HG02884 (cell line): ENCODE results near the gene AKAP12.
A peak's percentile ranks its signal among the peaks of the same experiment; 100 is the strongest.

Source experiments
- ATAC-seq: cut with Tn5 transposase; IDR thresholded peaks from one replicate; pipeline ENCODE4 v1.9.1; 2021; ENCODE audit warnings: mild to moderate bottlenecking, moderate library complexity; ENCODE audit not compliant: unreplicated experiment

Gene AKAP12

GRCh38 chr6:151239603-151240035 lies at the start of gene AKAP12:
Gene AKAP12, plus strand, starts transcription at chr6:151239967. Its CDS starts 596 bp downstream, at chr6:151240563.
- ATAC-seq, result peak; percentile 13

GRCh38 chr6:151191527-151191926 lies 48.2 kb upstream of the AKAP12 start:
- ATAC-seq, result no peak

GRCh38 chr6:151196555-151196954 lies 43.2 kb upstream of the AKAP12 start:
- no peak for ATAC-seq

GRCh38 chr6:151197556-151197955 lies 42.2 kb upstream of the AKAP12 start:
- no peak for ATAC-seq

GRCh38 chr6:151199991-151200390 lies 39.8 kb upstream of the AKAP12 start:
- ATAC-seq, result no peak

GRCh38 chr6:151205721-151206600 lies 33.8 kb upstream of the AKAP12 start:
- ATAC-seq, result no peak

GRCh38 chr6:151207674-151208073 lies 32.1 kb upstream of the AKAP12 start:
- ATAC-seq, result no peak

GRCh38 chr6:151209071-151209831 lies 30.5 kb upstream of the AKAP12 start:
- no peak for ATAC-seq

- ATAC-seq, result no peak
These were observed 28.7 kb upstream of the AKAP12 start for GRCh38 chr6:151211075-151211474.

GRCh38 chr6:151213352-151213751 lies 26.4 kb upstream of the AKAP12 start:
- no peak for ATAC-seq

GRCh38 chr6:151215999-151216398 lies 23.8 kb upstream of the AKAP12 start:
- ATAC-seq, result no peak

GRCh38 chr6:151216804-151217203 lies 23.0 kb upstream of the AKAP12 start:
- no peak for ATAC-seq

GRCh38 chr6:151219192-151219591 lies 20.6 kb upstream of the AKAP12 start:
- ATAC-seq, result no peak

- ATAC-seq, result no peak
These were observed 15.7 kb upstream of the AKAP12 start for GRCh38 chr6:151224076-151224475.

GRCh38 chr6:151225919-151226318 lies 13.8 kb upstream of the AKAP12 start:
- no peak for ATAC-seq

GRCh38 chr6:151228788-151229400 lies 10.9 kb upstream of the AKAP12 start:
- no peak for ATAC-seq

- ATAC-seq, result no peak
These were observed 10.1 kb upstream of the AKAP12 start for GRCh38 chr6:151229401-151230276.

- no peak for ATAC-seq
These were observed 9.5 kb upstream of the AKAP12 start for GRCh38 chr6:151230277-151230577.

GRCh38 chr6:151232899-151233298 lies 6.9 kb upstream of the AKAP12 start:
- ATAC-seq, result no peak

GRCh38 chr6:151233731-151234130 lies 6.0 kb upstream of the AKAP12 start:
- no peak for ATAC-seq
